SK-N-SH (cell line): ENCODE measurements around the gene DDX53. TPM values are rescaled to one million over a fixed set of nuclear protein-coding genes. Genes with fewer than 3 reads are reported as not detected.
A peak's percentile ranks its signal among the peaks of the same experiment; 100 is the strongest.

Source experiments
- CTCF ChIA-PET: fragments of 300-600, 350-600 bp; formaldehyde crosslinking; extraction: SDS; loops from one replicate; lab custom pipeline; 2021; lab: Yijun Ruan, JAX
- POLR2A ChIA-PET: fragments of 350-600 bp; sonication (Branson Sonifier 250); formaldehyde crosslinking; extraction: SDS; loops from one replicate; lab custom pipeline; 2020; ENCODE audit warnings: antibody characterized with exemption, inconsistent platforms; lab: Yijun Ruan, JAX
- DNase-seq: peaks from one replicate; pipeline ENCODE4 v3.0.0; 2012
- H2AFZ ChIP-seq: fragments of 200-600 bp; sonication (generic); 2 replicates; pipeline ENCODE4 v1.8.1; 2016; ENCODE audit warnings: antibody characterized with exemption, mild to moderate bottlenecking, low read depth
- H3F3A ChIP-seq: fragments of 200-600 bp; sonication (generic); replicated peaks from 2 replicates; pipeline ENCODE3; 2016; ENCODE audit warnings: antibody characterized with exemption, mild to moderate bottlenecking; ENCODE audit not compliant: insufficient read depth
- H3K27ac ChIP-seq, 2 experiments: fragments of 200-500 bp in 1 of 2; fragments of 200-600 bp in 1 of 2; sonication (Bioruptor generic) in 1 of 2; sonication (generic), shearing (Covaris generic) in 1 of 2; 2 replicates each; pipeline versions ENCODE4 v1.5.1 to v1.6.1; 2014 to 2016; ENCODE audit warnings: low read depth in 2 of 2, inconsistent platforms in 1 of 2, low read length in 1 of 2, mild to moderate bottlenecking in 1 of 2, mixed read lengths in 1 of 2
- H3K27me3 ChIP-seq: fragments of 200-600 bp; sonication (generic), shearing (Covaris generic); 2 replicates; pipeline ENCODE4 v1.6.1; 2016; ENCODE audit warnings: mixed run types; ENCODE audit not compliant: insufficient read depth
- H3K36me3 ChIP-seq, 2 experiments: fragments of 200-500 bp in 1 of 2; fragments of 200-600 bp in 1 of 2; sonication (Bioruptor generic) in 1 of 2; sonication (generic) in 1 of 2; replicated peaks in 1 of 2; 2 replicates each; pipeline versions ENCODE3 to v1.5.1; 2014 to 2016; ENCODE audit warnings: low read length in 1 of 2, mild to moderate bottlenecking in 1 of 2; ENCODE audit not compliant: insufficient read depth in 2 of 2, control insufficient read depth in 1 of 2
- H3K4me1 ChIP-seq, 2 experiments: fragments of 200-500 bp in 1 of 2; fragments of 200-600 bp in 1 of 2; sonication (Bioruptor generic) in 1 of 2; sonication (generic), shearing (Covaris generic) in 1 of 2; 2 replicates each; pipeline versions ENCODE4 v1.5.1 to v1.6.1; 2014 to 2016; ENCODE audit warnings: low read depth in 1 of 2, low read length in 1 of 2, mixed run types in 1 of 2; ENCODE audit not compliant: insufficient read depth in 2 of 2, control insufficient read depth in 1 of 2
- H3K4me2 ChIP-seq: fragments of 200-600 bp; sonication (generic), shearing (Covaris generic); 2 replicates; pipeline ENCODE4 v1.6.1; 2017; ENCODE audit warnings: mixed run types
- H3K4me3 ChIP-seq, 2 experiments: fragments of 200-500 bp in 1 of 2; fragments of 200-600 bp in 1 of 2; sonication (Bioruptor generic) in 1 of 2; sonication (generic), shearing (Covaris generic) in 1 of 2; 2 replicates each; pipeline versions ENCODE4 v1.5.1 to v1.8.1; 2014 to 2016; ENCODE audit warnings: low read depth in 2 of 2, inconsistent platforms in 1 of 2, low read length in 1 of 2, mild to moderate bottlenecking in 1 of 2, mixed read lengths in 1 of 2, moderate library complexity in 1 of 2
- H3K79me2 ChIP-seq: fragments of 200-600 bp; sonication (generic); 2 replicates; pipeline ENCODE4 v1.8.1; 2017; ENCODE audit warnings: mild to moderate bottlenecking; ENCODE audit not compliant: insufficient read depth
- H3K9ac ChIP-seq: fragments of 200-600 bp; sonication (generic); 2 replicates; pipeline ENCODE4 v1.6.1; 2017; ENCODE audit warnings: mixed run types
- H3K9me2 ChIP-seq: fragments of 200-600 bp; sonication (generic); 2 replicates; pipeline ENCODE4 v1.6.1; 2017; ENCODE audit warnings: mixed run types
- H3K9me3 ChIP-seq: fragments of 200-600 bp; sonication (generic); 2 replicates; pipeline ENCODE4 v1.6.1; 2017; ENCODE audit warnings: mixed run types, mild to moderate bottlenecking, moderate library complexity
- H4K20me1 ChIP-seq: fragments of 200-600 bp; sonication (generic); 2 replicates; pipeline ENCODE4 v1.6.1; 2017; ENCODE audit warnings: mild to moderate bottlenecking, mixed run types; ENCODE audit not compliant: insufficient read depth
- ELF1 ChIP-seq: IDR thresholded peaks from 2 replicates; pipeline ENCODE4 v1.4.0; 2012
- EZH2phosphoT487 ChIP-seq: fragments of 200-600 bp; sonication (generic); IDR thresholded peaks from 2 replicates; pipeline ENCODE4 v1.6.1; 2017; ENCODE audit warnings: low read depth, mixed run types, mild to moderate bottlenecking, antibody characterized with exemption, moderate library complexity, borderline replicate concordance
- FOSL2 ChIP-seq: IDR thresholded peaks from 2 replicates; pipeline ENCODE4 v1.4.0; 2012; ENCODE audit warnings: low read depth, mild to moderate bottlenecking, moderate library complexity, borderline replicate concordance
- FOXJ3 ChIP-seq: sonication (generic); formaldehyde crosslinking; IDR thresholded peaks from 2 replicates; pipeline ENCODE4 v1.5.1; 2020; ENCODE audit warnings: mild to moderate bottlenecking, missing genetic modification reagents
- JUND ChIP-seq: IDR thresholded peaks from 2 replicates; pipeline ENCODE4 v1.4.0; 2012
- NRF1 ChIP-seq: IDR thresholded peaks from 2 replicates; pipeline ENCODE4 v1.6.1; 2012; ENCODE audit warnings: low read depth, mild to moderate bottlenecking, low read length
- PBX3 ChIP-seq: IDR thresholded peaks from 2 replicates; pipeline ENCODE4; 2012
- RCOR1 ChIP-seq: fragments of 150-350 bp; IDR thresholded peaks from 2 replicates; pipeline ENCODE4 v1.6.1; 2017; ENCODE audit warnings: antibody characterized with exemption, low read length
- SIN3A ChIP-seq: IDR thresholded peaks from 2 replicates; pipeline ENCODE4 v1.6.1; 2012; ENCODE audit warnings: low read depth, mild to moderate bottlenecking, low read length, moderate library complexity, borderline replicate concordance
- SMC3 ChIP-seq: IDR thresholded peaks from 2 replicates; pipeline ENCODE4 v1.6.1; 2012; ENCODE audit warnings: low read depth, low read length, improper control_type of control experiment
- TCF12 ChIP-seq: IDR thresholded peaks from 2 replicates; pipeline ENCODE4 v1.4.0; 2012
- USF1 ChIP-seq: IDR thresholded peaks from 2 replicates; pipeline ENCODE4 v1.4.0; 2012; ENCODE audit warnings: low read depth, borderline replicate concordance
- ZBTB33 ChIP-seq: IDR thresholded peaks from 2 replicates; pipeline ENCODE4 v1.4.0; 2012; ENCODE audit warnings: low read depth, borderline replicate concordance
- WGBS: methylation state at CpG from one replicate; pipeline ENCODE4 v1.1.6; 2017; ENCODE audit warnings: low lambda C conversion rate; 5-methylcytosine and 5-hydroxymethylcytosine counted together
- polyA plus RNA-seq, 3 experiments: library from polyadenylated mRNA; depleted of rRNA; stranded (reverse); fragments of >200 nt; gene quantifications; 2 replicates each; pipeline ENCODE4 v1.2.3, GENCODE V29; 2012

Gene DDX53
- polyA plus RNA-seq, 1 of the 3 experiments (the other 2 are of a cell fraction): 0.18 TPM

- Histone ChIP-seq H3K27ac (no peak overlapping the region), H3K79me2 (no peaks in the 10 kb centered on the region), H3K4me2 (no peak overlapping the region), H2AFZ (no peak overlapping the region), H3K9ac (no peak overlapping the region), H3K4me1 (peaks cover 0 to 18% of the 10 kb centered on the region in 2 experiments; a peak in 2 of 4 replicates), H3K9me3 (no peaks in the 10 kb centered on the region), H3F3A (no peaks in the 10 kb centered on the region), H3K4me3 (no peak overlapping the region), H3K36me3 (no peaks in the 10 kb centered on the region), H3K9me2 (no peaks in the 10 kb centered on the region), H4K20me1 (no peaks in the 10 kb centered on the region), H3K27me3 (no peaks in the 10 kb centered on the region)
- CTCF ChIA-PET: no interaction called here
- POLR2A ChIA-PET: no interaction called here
- WGBS: 10% methylated on average over 6 of the region's 6 CpGs
- peak; percentile 5 for DNase-seq
- no peak for TF ChIP-seq PBX3
- peak; percentile 25; the same call in 1 of the 2 replicates for TF ChIP-seq JUND
- peak; percentile 31; the same call in 1 of the 2 replicates for TF ChIP-seq FOSL2
Measured at GRCh38 chrX:22952010-22952409, 47.8 kb upstream of the DDX53 start.

- Histone ChIP-seq H3K9me3 (no peaks in the 10 kb centered on the region), H3K36me3 (no peaks in the 10 kb centered on the region), H3K27me3 (peaks cover 4% of the 10 kb centered on the region; the same call in 1 of the 2 replicates), H3K4me2 (no peak overlapping the region), H3K4me1 (no peaks in the 10 kb centered on the region), H2AFZ (no peak overlapping the region; the same call in 1 of the 2 replicates), H3K9me2 (no peaks in the 10 kb centered on the region), H3K27ac (no peak overlapping the region), H3K79me2 (no peaks in the 10 kb centered on the region), H4K20me1 (no peaks in the 10 kb centered on the region), H3F3A (no peaks in the 10 kb centered on the region), H3K4me3 (no peak overlapping the region), H3K9ac (no peak overlapping the region)
- CTCF ChIA-PET: no interaction called here
- no peak for TF ChIP-seq NRF1
- TF ChIP-seq USF1: no peak
- TF ChIP-seq SIN3A: no peak
- TF ChIP-seq ELF1: no peak
- no peak for TF ChIP-seq EZH2phosphoT487
- no peak for TF ChIP-seq FOXJ3 (CRISPR knock-in tag)
- no peak for TF ChIP-seq RCOR1
- TF ChIP-seq TCF12: no peak
- no peak for TF ChIP-seq SMC3
- TF ChIP-seq ZBTB33: no peak
- POLR2A ChIA-PET: no interaction called here
- WGBS: 44% methylated on average over 2 of the region's 2 CpGs
- DNase-seq: no peak
Measured at GRCh38 chrX:22958250-22958649, 41.5 kb upstream of the DDX53 start.
